HG02798 (cell line): Measurements from ENCODE around the gene IDH1.
"Not testable (repeated sequence)": the region's sequence is repeated elsewhere in the genome, so short reads cannot be mapped to it uniquely, and the experiment has no call there.

Experiments
- ATAC-seq: cut with Tn5 transposase; IDR thresholded peaks from one replicate; pipeline ENCODE4 v1.9.1; 2021; ENCODE audit warnings: mild to moderate bottlenecking; ENCODE audit not compliant: unreplicated experiment, poor library complexity

The IDH1 gene

DNA sequence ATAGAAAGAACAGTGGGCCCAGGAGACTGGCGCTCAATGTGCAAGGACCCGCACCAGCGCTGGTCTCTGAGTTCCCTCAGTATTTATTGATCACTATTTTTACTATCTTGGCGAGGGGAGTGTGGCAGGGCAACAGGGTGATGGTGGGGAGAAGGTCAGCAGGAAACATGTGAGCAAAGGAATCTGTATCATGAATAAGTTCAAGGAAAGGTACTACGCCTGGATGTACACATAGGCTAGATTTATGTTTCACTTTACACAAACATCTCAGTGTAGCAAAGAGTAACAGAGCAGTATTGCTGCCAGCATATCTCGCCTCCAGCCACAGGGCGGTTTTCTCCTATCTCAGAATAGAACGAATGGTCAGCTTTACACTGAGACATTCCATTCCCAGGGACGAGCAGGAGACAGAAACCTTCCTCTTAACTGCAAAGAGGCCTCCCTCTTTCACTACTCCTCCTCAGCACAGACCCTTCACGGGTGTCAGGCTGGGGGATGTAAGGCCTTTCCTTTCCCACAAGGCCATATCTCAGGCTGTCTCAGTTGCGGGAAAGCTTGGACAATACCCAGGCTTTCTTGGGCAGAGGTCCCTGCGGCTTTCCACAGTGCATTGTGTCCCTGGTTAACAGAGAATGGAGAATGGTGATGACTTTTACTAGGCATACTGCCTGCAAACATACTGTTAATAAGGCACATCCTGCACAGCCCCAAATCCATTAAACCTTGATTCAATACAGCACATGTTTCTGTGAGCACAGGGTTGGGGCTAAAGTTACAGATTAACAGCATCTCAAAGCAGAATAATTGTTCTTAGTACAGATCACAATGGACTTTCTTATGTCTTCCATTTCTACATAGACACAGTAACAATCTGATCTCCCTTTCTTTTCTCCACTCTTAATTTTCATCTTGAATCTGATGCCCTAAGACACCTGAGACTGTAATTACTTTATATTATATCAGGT is 2.3 kb upstream of the IDH1 start:
- not testable (repeated sequence) for ATAC-seq

DNA sequence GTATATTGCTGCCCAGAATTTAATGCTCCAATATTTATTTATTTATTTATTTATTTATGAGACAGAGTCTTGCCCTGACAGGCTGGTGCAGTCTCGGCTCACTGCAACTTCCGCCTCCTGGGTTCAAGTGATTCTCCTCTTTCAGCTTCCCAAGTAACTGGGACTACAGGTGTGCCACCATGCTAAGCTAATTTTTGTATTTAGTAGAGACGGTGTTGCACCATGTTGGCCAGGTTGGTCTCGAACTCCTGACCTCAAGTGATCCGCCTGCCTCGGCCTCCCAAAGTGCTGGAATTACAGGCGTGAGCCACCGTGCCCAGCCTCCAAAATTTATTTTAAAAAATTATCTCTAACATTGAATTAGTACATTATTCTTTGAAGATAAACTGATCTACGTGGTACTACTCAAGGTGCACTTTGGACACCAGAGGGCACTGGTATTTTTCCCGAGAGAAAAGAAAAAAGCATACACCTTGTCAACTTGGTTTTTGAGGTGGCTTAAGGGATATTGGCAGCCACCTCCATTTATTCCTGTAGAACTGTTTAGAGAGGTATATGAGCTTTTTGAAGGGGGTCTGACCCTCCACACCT is 1.4 kb upstream of the IDH1 start:
- ATAC-seq = no peak

DNA sequence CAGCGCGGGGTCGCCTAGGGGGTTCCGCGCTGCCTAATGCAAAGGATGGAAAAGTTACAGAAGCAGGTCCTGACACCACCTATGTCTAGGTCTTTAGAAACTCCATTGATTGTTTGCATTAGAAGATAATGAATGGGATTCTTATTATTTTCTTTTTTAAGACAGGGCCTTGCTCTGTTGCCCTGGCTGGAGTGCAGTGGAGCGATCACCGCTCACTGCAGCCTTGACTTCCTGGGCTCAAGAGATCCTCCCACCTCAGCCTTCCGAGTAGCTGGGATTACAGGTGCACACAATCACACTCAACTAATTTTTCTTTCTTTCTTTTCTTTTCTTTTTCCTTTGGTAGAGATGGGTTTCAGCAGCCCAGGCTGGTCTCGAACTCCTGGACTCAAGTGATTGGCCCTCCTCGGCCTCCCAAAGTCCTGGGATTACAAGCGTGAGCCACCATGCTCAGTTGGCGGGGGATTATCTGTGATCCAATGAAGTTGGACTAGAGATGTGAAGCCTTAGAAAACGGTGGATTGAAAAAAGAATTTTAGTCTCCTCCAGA is 761 bp upstream of the IDH1 start:
- peak; percentile 9 for ATAC-seq

DNA sequence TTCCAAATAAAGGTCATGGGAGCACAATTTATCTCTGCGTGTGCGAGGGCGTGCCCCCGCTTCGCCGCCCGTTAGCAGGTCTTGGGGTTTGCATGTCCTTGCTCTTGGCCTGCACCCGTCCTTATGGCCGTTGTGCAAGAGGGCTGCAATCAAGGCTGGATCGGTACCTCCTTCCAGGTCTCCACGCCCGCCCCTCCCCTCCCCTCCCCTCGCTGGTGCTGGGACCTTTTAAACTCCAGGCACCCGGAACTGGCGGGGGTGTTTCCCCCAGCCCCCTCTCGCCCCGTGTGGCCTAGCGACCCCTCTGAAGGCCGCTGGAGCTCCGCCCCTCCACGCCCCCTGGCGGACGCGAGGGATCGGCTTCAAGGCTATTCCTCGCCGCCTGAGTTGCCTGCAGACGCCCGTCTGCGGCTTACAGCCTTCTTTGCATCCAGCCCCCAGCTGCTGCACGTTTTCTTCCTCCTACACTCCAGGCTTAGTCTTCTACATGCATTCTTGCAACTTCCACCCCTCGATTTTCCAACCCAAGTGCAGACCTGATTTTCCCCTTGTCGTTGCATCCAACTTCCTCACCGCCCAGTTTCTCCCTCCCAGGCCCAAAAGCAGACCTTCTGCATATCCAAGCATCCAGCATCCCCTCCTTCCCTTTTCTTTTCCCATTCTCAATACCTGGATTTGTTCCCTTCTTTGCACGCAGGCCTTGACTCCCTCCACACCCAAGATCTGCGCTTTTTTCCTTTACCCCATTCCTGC is 577 bp downstream of the IDH1 start:
- ATAC-seq = peak; percentile 79

- no peak for ATAC-seq
Measured at GRCh38 chr2:208253600-208254117, 1.2 kb downstream of the IDH1 start.

GRCh38 chr2:208252716-208253492 is 2.0 kb downstream of the IDH1 start:
- no peak for ATAC-seq

GRCh38 chr2:208251098-208251497 is 3.8 kb downstream of the IDH1 start:
- no peak for ATAC-seq

- ATAC-seq = no peak
Measured at GRCh38 chr2:208250388-208250787, 4.5 kb downstream of the IDH1 start.

DNA sequence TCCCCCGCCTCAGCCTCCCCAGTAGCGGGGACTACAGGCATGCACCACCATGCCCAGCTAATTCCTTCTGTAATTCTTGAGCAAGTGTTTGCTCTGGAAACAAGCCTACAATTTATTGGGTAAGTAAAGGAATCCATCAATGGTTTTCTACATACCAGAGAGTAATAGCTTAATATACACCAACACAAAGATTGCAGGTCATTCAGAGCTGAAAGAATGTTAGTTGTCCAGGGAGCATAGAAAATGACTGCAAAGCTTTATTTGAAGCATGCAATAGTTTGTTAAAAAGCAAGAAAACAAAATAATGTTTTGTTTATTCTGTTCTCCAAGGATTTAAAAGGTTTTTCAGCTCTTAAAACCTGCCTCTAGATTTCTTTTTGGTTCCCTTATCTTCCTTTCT is 5.6 kb downstream of the IDH1 start:
- ATAC-seq = no peak

DNA sequence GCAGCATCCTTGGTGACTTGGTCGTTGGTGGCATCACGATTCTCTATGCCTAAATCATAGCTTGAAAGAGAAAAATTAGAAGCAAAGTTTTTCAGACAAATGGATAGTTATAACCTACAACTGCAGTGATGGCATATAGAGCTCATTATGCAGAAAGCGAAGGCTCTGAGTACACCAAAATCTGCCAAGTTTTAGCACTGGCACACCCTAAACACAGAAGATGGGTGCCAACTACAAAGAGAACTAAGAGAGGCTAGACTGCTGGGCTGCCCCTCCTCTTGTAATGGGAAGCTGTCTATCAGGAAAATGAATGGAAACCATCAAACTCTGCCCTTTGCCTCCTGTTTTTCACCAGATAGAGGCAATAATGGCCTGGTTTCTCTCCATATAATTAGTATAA is 6.3 kb downstream of the IDH1 start:
- ATAC-seq = no peak

DNA sequence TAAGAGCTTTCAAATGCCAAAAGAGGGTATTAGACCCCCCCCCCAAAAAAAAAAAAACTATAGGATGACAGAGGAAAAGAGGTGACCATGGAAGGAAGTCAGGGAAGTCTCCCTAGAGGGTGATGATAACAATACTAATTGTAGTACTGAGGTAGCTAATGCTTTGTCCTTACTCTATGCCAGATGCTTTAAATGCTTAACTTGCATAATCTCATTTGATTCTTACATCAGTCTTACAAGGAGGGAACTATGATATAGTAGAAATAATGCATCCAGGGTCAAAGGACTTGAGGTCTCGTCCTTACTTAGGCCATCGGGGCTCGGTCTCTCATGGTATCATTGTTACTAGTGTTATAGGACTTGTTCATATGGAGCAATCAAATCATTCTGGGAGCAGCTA is 9.1 kb downstream of the IDH1 start:
- ATAC-seq = no peak

DNA sequence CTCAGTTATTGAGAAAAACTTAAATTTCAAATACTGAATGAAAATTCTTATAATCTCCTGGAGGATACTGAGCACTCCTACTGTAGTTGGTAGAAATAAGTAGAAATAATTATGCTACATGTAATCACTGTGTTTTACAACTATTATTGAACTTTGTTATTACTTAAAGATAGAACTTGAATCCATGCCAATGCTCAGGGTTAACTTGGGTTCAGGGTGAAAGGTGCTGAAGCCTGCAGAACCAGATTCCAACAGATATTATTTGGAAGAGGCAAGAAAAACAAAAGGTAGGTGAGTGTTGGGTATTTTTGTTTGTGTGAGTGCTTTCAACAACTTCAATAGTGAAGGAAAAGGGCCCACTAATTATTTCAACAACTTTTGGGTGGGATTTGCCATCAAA is 10.4 kb downstream of the IDH1 start:
- ATAC-seq = no peak

- no peak for ATAC-seq
Measured at GRCh38 chr2:208240619-208241209, 14.2 kb downstream of the IDH1 start.

GRCh38 chr2:208239770-208240493 is 14.9 kb downstream of the IDH1 start:
- no peak for ATAC-seq

GRCh38 chr2:208235860-208236259 is 19.0 kb downstream of the IDH1 start:
- no peak for ATAC-seq

DNA sequence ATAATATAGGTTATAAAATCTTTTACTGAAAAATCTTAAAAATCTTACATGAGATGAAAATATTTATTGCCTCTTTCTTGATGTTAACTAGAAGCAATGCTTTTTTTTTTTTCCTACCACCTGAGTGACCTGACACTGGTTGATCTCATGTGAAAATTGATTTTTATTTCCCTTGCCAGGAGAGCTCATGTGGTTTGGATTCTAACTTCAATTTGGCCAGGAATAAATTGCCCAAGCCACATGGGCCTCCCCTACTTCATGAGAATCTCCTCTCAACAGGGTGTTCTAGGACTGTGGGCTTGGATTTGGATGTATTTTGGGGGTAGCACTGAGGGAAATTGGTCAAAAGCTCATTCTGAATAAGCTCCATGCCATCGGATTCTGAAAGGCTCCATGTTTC is 20.1 kb downstream of the IDH1 start:
- no peak for ATAC-seq

- ATAC-seq = no peak
Measured at GRCh38 chr2:208228476-208228875, 26.4 kb downstream of the IDH1 start.

DNA sequence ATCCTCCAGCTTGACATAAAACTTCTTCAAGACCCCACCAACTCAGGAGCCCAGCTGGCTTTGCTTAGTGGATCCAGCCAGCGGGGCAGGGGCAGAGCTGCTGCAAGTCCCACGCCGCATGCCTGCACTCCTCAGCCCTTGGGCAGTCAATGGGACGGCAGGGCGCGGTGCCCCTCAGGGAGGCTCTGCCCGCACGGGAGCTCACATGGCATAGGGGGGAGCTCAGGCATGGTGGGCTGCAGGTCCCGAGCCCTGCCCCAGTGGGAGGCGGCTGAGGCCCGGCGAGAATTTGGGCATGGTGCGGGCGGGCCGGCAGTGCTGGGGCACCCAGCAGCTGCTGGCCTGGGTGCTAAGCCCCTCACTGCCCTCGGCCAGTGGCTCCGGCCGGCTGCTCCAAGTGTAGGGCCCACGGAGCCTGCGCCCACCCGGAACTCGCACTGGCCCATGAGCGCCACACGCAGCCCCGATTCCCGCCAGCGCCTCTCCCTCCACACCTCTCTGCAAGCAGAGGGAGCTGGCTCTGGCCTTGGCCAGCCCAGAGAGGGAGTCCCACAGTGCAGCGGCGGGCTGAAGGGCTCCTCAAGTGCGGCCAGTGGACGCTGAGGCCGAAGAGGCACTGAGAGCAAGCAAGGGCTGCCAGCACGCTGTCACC is 27.2 kb downstream of the IDH1 start:
- ATAC-seq = no peak
